GM10266 (cell line): ENCODE results near the gene LCAT.

Experiments used
- DNase-seq: peaks from one replicate; pipeline ENCODE4 v3.0.0; 2012; ENCODE audit errors: extremely low spot score
- CTCF ChIP-seq: IDR thresholded peaks from 2 replicates; pipeline ENCODE4 v1.5.1; 2012; ENCODE audit warnings: mild to moderate bottlenecking, low read depth; ENCODE audit not compliant: control insufficient read depth, insufficient read depth; ENCODE audit errors: missing control alignments

LCAT gene

GRCh38 chr16:67934306-67935100 lies 9.4 kb downstream of the LCAT start:
- no peak for DNase-seq
- TF ChIP-seq CTCF: no peak

DNA sequence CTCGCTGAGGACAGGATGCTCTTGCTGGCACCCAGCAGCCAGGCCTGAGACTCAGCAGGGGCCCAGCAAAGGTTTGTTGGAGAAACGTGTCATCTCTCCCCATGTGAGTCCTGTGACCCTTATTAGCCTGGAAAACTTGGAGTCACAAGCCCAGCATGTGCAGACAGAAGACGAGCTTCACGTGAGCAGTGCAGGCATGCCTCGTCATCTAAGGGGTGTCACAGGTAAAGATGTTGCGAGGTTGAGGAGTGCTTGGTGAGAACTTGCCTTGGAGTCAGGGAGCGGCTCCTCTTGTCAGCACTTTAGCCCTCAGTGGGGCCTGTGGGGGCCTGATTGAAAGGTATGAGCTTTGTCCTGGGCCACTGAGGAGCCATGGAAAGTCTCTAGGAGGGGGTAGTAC lies 10.1 kb downstream of the LCAT start:
- no peak for DNase-seq
- TF ChIP-seq CTCF: no peak

DNA sequence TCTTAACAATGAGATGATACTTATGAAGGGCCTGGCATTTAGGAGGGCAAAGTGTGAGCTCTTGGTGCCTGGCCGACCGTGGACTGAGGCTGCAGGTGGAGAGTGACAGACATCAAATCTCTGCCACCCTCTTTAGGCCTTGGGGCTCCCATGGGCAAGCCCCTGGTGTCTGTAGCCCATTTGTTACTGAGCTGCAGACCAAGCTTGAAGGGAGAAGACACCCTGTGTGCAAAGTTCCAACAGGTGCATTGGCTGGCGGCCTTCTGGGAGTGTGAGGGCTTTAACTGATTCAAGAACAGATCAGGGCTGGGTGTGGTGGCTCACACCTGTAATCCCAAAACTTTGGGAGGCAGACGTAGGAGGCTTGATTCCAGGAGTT lies 11.5 kb downstream of the LCAT start:
- DNase-seq: no peak
- no peak for TF ChIP-seq CTCF

- no peak for DNase-seq
- TF ChIP-seq CTCF: no peak
These were observed 12.0 kb downstream of the LCAT start, which contains the start of gene CTRL for GRCh38 chr16:67931712-67932461. Gene CTRL, minus strand, starts transcription at chr16:67931862. Its CDS starts 10 bp downstream, at chr16:67931852.

GRCh38 chr16:67930678-67931211 lies 13.2 kb downstream of the LCAT start:
- DNase-seq: no peak
- no peak for TF ChIP-seq CTCF

- DNase-seq: no peak
- no peak for TF ChIP-seq CTCF
These were observed 13.7 kb downstream of the LCAT start for GRCh38 chr16:67930191-67930590.
